PC-3 (cell line): ENCODE data around the gene COL4A5. TPM values are rescaled to one million over a fixed set of nuclear protein-coding genes. Genes with fewer than 3 reads are reported as not detected.

Experiments
- ATAC-seq: fragments of 200-7000 bp; cut with Tn5 transposase; 2 replicates; pipeline ENCODE4 v1.9.1; 2020; ENCODE audit warnings: mild to moderate bottlenecking, moderate library complexity
- BruUV-seq: library from RNA; stranded (reverse); fragments of 400-500 nt; replicated peaks from 2 replicates; lab custom pipeline; 2021; lab: Mats Ljungman, UMichigan
- CTCF ChIA-PET: fragments of 300-600 bp; sonication (Branson Sonifier 250); formaldehyde crosslinking; loops from one replicate; lab custom pipeline; 2022; ENCODE audit warnings: antibody characterized with exemption; lab: Charles Lee
- POLR2A ChIA-PET: fragments of 300-600 bp; sonication (Branson Sonifier 250); formaldehyde crosslinking; loops from one replicate; lab custom pipeline; 2022; ENCODE audit warnings: antibody characterized with exemption; ENCODE audit not compliant: unreplicated experiment; lab: Charles Lee
- DNase-seq: peaks from one replicate; pipeline ENCODE4 v3.0.0-alpha.2; 2015
- H2AFZ ChIP-seq: fragments of 300-600 bp; sonication (generic); 2 replicates; pipeline ENCODE4 v1.6.0; 2016; ENCODE audit warnings: antibody characterized with exemption, low read length
- H3F3A ChIP-seq: fragments of 300-600 bp; sonication (generic); one replicate; pipeline ENCODE4 v1.6.0; 2017; ENCODE audit warnings: antibody characterized with exemption, low read length, control low read depth, mild to moderate bottlenecking; ENCODE audit not compliant: unreplicated experiment
- H3K27ac ChIP-seq: fragments of 300-600 bp; sonication (generic); 2 replicates; pipeline ENCODE4 v1.5.1; 2016; ENCODE audit warnings: mild to moderate bottlenecking, low read length
- H3K27me3 ChIP-seq: fragments of 300-600 bp; sonication (generic); 2 replicates; pipeline ENCODE4 v1.6.1; 2016; ENCODE audit warnings: low read length, mixed read lengths
- H3K36me3 ChIP-seq: fragments of 300-600 bp; sonication (generic); 2 replicates; pipeline ENCODE4 v1.6.1; 2016; ENCODE audit warnings: low read depth, mixed run types, low read length, mixed read lengths
- H3K4me1 ChIP-seq: fragments of 300-600 bp; sonication (generic); 2 replicates; pipeline ENCODE4 v1.5.1; 2016; ENCODE audit warnings: low read length; ENCODE audit not compliant: insufficient read depth
- H3K4me2 ChIP-seq: fragments of 300-600 bp; sonication (generic); 2 replicates; pipeline ENCODE4 v1.6.0; 2016; ENCODE audit warnings: low read length
- H3K4me3 ChIP-seq: fragments of 300-600 bp; sonication (generic); 2 replicates; pipeline ENCODE4 v1.5.1; 2016; ENCODE audit warnings: mild to moderate bottlenecking, low read length, mixed read lengths
- H3K79me2 ChIP-seq: fragments of 300-600 bp; sonication (generic); 2 replicates; pipeline ENCODE4 v1.6.1; 2017; ENCODE audit warnings: low read length, mixed read lengths
- H3K9ac ChIP-seq: fragments of 300-600 bp; sonication (generic); 2 replicates; pipeline ENCODE4 v1.6.0; 2016; ENCODE audit warnings: mild to moderate bottlenecking, low read length
- H3K9me2 ChIP-seq: fragments of 300-600 bp; sonication (generic); replicated peaks from 2 replicates; pipeline ENCODE4 v1.6.1; 2016; ENCODE audit warnings: mixed run types, low read length, mixed read lengths
- H3K9me3 ChIP-seq: fragments of 300-600 bp; sonication (generic); 2 replicates; pipeline ENCODE4 v1.6.1; 2016; ENCODE audit warnings: low read length, mixed read lengths
- H4K20me1 ChIP-seq: fragments of 300-600 bp; sonication (generic); 2 replicates; pipeline ENCODE4 v1.6.1; 2016; ENCODE audit warnings: low read length, mixed read lengths
- CTCF ChIP-seq: fragments of 300-600 bp; sonication (generic); conservative IDR thresholded peaks from 2 replicates; pipeline ENCODE4 v1.5.1; 2017; ENCODE audit warnings: antibody characterized with exemption, low read depth, mild to moderate bottlenecking, low read length
- EZH2 ChIP-seq: fragments of 300-600 bp; sonication (generic); IDR thresholded peaks from one replicate; pipeline ENCODE4 v1.6.1; 2017; ENCODE audit warnings: antibody characterized with exemption, mild to moderate bottlenecking, low read length; ENCODE audit not compliant: unreplicated experiment
- EZH2phosphoT487 ChIP-seq: fragments of 300-600 bp; sonication (generic); IDR thresholded peaks from 2 replicates; pipeline ENCODE4 v1.6.1; 2018; ENCODE audit warnings: mild to moderate bottlenecking, antibody characterized with exemption, low read length, borderline replicate concordance
- intact Hi-C: fragments of 100-400 bp; cut with micrococcal nuclease; formaldehyde crosslinking; loops from 2 replicates; pipeline ENCODE4 v1.9.0; 2023
- total RNA-seq: library from RNA; depleted of rRNA; stranded (reverse); fragments of >200 nt; gene quantifications from 2 replicates; pipeline ENCODE4 v1.2.3, GENCODE V29; 2014

COL4A5 gene
- total RNA-seq, 1 experiment from 2014 or later: 30.0 TPM

DNA sequence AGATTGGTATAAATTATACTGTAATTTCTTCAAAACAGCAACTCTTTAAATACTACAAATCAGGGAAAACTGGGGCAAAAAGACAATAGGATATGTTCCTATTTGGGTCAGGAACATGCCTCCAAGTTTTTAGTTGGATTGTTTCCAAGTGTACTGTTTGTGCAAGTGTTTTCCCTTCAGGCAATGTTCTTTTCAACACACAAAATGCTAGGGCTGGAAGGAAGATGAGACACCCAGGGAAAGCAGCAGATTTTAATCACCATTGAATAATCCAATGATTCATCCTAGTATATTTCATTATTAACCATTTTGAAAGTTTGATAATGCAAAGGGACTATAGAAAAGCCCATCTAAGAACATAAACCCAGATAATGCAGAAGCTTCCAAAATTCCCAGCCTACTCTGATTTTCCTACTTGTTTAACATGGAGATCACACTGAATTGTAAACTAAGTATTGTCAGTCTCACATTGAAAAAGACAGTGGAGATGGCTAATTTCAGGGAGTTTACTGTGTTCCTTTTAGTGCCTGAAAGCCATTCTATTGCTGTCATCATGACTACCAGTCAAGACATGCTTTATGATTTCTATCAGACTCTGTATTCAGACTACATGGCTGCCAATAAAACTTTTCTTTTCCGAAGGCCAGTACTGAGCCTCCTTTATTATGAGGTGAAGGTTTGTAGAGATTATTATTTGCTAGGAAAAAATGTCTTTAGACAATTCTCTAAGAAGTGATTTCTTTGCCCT is 40.0 kb upstream of the COL4A5 start:
- no peak for TF ChIP-seq EZH2phosphoT487
- TF ChIP-seq EZH2: no peak
- TF ChIP-seq CTCF: no peak
- no TSS peak for BruUV-seq
- peak overlapping the region; percentile 89 for H3K9ac ChIP-seq
- peak overlapping the region; percentile 50; the same call in 1 of the 2 replicates for H3K4me3 ChIP-seq
- no peaks in the 10 kb centered on the region for H3K27me3 ChIP-seq
- H4K20me1 ChIP-seq: no peaks in the 10 kb centered on the region
- no peaks in the 10 kb centered on the region for H3K9me2 ChIP-seq
- POLR2A ChIA-PET: no interaction called here
- peak overlapping the region; percentile 99 for H3K27ac ChIP-seq
- no peaks in the 10 kb centered on the region; the same call in 1 of the 2 replicates for H3K79me2 ChIP-seq
- DNase-seq (peak; percentile 92), ATAC-seq (peak; percentile 54)
- intact Hi-C loops: loop anchor here (1.0 to 5.0 kb wide), 5 partner anchors 13 to 138 kb away; no protein-coding TSS in a partner anchor
- no peaks in the 10 kb centered on the region for H3F3A ChIP-seq
- H3K4me1 ChIP-seq: peaks cover 68% of the 10 kb centered on the region
- peak overlapping the region; percentile 55 for H2AFZ ChIP-seq
- CTCF ChIA-PET: no interaction called here
- no peaks in the 10 kb centered on the region for H3K36me3 ChIP-seq
- H3K4me2 ChIP-seq: peak overlapping the region; percentile 76
- H3K9me3 ChIP-seq: no peaks in the 10 kb centered on the region

DNA sequence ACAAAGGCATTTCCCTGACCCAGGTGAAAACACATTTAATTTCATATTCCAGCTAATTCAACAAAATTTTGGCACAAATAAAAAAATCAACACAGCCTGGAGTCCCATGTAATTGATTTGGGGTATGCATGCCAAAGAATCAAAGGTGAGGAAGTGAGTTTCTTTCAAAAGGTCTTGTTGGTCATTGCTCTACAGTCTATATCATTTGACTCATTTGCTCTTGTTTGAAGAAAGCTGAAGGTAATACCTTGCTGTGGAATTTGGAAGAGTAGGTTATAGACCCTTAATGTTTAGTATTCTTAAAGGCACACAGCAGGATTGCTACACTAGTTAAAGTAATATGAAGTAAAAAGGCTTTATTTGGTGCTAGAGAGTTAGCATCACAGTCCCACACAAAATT is 26.9 kb upstream of the COL4A5 start:
- Histone ChIP-seq H3K36me3 (no peaks in the 10 kb centered on the region), H3K9ac (peak overlapping the region; percentile 65), H2AFZ (no peak overlapping the region), H3K4me1 (peaks cover 49% of the 10 kb centered on the region), H3K4me2 (peak overlapping the region; percentile 38), H3K79me2 (no peaks in the 10 kb centered on the region), H3K9me2 (no peaks in the 10 kb centered on the region), H3K27ac (peak overlapping the region; percentile 96), H3K27me3 (no peaks in the 10 kb centered on the region), H3K4me3 (no peak overlapping the region), H3K9me3 (no peaks in the 10 kb centered on the region), H3F3A (no peaks in the 10 kb centered on the region), H4K20me1 (no peaks in the 10 kb centered on the region)
- POLR2A ChIA-PET: no interaction called here
- TF ChIP-seq EZH2phosphoT487 (no peak), EZH2 (no peak), CTCF (no peak)
- BruUV-seq: no TSS peak
- peak; percentile 52 for ATAC-seq
- CTCF ChIA-PET: interaction anchor here (0.5 kb wide), 1 partner anchor 1512 kb away, joined by 3 read pairs; no protein-coding TSS in a partner anchor
- DNase-seq: peak; percentile 72
- intact Hi-C loops: loop anchor here (2.0 kb wide), 1 partner anchor 14 kb away; no protein-coding TSS in a partner anchor

DNA sequence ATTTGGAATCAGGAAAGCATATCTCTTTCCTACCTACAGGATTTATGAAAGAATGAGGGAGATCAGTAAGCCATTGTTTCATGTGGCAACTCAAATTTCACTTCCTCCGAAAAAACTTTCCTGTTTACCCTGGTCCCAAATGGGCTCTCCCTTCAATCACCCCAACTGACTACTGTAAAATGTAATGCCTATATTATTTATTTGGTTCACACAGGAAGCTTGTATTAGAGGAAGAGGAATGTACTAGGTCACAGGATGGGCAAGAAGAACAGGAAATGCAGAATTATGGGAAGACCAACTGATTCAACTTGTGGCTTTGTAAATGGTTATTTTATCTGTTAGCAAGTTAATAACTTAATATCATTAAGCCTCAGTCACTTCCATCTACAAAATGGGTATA is 24.5 kb upstream of the COL4A5 start:
- H3K9me3 ChIP-seq: no peaks in the 10 kb centered on the region
- no peak overlapping the region for H3K4me3 ChIP-seq
- BruUV-seq: no TSS peak
- H3K27ac ChIP-seq: peak overlapping the region; percentile 96
- peak overlapping the region; percentile 73 for H3K9ac ChIP-seq
- ATAC-seq (peak; percentile 52), DNase-seq (peak; percentile 59)
- H3K4me1 ChIP-seq: peaks cover 49% of the 10 kb centered on the region
- no peaks in the 10 kb centered on the region for H3K36me3 ChIP-seq
- ChIA-PET CTCF (no interaction called here), POLR2A (no interaction called here)
- no peak for TF ChIP-seq EZH2phosphoT487
- no peaks in the 10 kb centered on the region for H3K9me2 ChIP-seq
- intact Hi-C loops: loop anchor here (1.0 kb wide), 1 partner anchor 24 kb away; the partner anchor contains the start of gene COL4A5
- H4K20me1 ChIP-seq: no peaks in the 10 kb centered on the region
- no peaks in the 10 kb centered on the region for H3K79me2 ChIP-seq
- H2AFZ ChIP-seq: no peak overlapping the region
- H3F3A ChIP-seq: no peaks in the 10 kb centered on the region
- peak overlapping the region; percentile 30 for H3K4me2 ChIP-seq
- no peaks in the 10 kb centered on the region for H3K27me3 ChIP-seq
